Inferior parietal cortex (tissue), 1 donor: ENCODE results near the gene AGBL1.
A peak's percentile ranks its signal among the peaks of the same experiment; 100 is the strongest.
"Not testable (repeated sequence)": the region's sequence is repeated elsewhere in the genome, so short reads cannot be mapped to it uniquely, and the experiment has no call there.

Source experiments
- DNase-seq: peaks from one replicate; pipeline ENCODE4 v3.0.0-alpha.2; 2016; ENCODE audit errors: extremely low spot score

AGBL1 gene

GRCh38 chr15:86399041-86399954 lies 319.6 kb downstream of the AGBL1 start:
- DNase-seq: no peak

GRCh38 chr15:86403221-86403620 lies 323.6 kb downstream of the AGBL1 start:
- DNase-seq: no peak

GRCh38 chr15:86403914-86404583 lies 324.4 kb downstream of the AGBL1 start:
- DNase-seq: no peak

GRCh38 chr15:86408261-86408660 lies 328.6 kb downstream of the AGBL1 start:
- no peak for DNase-seq

- no peak for DNase-seq
Measured at GRCh38 chr15:86411916-86412315, 332.2 kb downstream of the AGBL1 start.

- DNase-seq: no peak
Measured at GRCh38 chr15:86413191-86413590, 333.5 kb downstream of the AGBL1 start.

DNA sequence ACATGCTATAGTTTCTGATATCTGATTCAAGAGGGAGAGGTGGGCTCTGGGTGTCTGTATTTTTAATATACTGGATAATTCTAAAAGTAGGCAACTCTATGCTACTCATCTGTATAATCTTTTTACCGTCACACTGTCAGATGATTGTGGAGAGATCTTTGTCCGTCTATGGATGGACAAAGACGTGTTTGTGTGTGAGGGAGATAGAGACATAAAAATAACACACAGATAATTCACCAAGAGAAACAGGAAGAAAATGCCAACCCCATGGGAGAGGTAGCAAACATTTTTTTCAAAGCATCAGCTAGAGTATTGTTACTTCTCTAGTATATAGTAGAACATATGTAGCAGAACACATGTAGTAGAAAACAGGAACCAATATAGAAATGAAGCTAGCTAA lies 346.1 kb downstream of the AGBL1 start:
- no peak for DNase-seq

GRCh38 chr15:86432861-86433260 lies 353.2 kb downstream of the AGBL1 start:
- DNase-seq: no peak

GRCh38 chr15:86433983-86434382 lies 354.3 kb downstream of the AGBL1 start:
- DNase-seq: no peak

DNA sequence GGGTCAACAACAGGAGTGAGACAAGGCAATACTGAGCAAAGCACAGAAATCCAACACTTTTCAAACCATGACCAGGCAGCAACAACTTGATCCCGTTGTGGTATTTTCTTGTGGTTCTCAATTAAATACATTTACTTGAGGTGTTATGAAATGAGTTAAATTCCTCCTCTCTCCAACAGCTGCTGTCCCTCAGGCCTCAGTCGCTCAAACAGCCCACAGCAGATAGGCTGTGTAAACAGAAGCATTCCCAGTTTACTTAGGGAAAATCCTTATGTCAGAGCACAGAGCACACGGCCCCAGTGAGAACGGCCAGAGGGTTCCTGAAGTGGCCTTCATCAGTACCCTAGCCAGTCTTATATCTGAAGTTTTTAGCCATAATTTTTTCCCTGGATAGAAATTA lies 359.9 kb downstream of the AGBL1 start:
- DNase-seq: no peak

DNA sequence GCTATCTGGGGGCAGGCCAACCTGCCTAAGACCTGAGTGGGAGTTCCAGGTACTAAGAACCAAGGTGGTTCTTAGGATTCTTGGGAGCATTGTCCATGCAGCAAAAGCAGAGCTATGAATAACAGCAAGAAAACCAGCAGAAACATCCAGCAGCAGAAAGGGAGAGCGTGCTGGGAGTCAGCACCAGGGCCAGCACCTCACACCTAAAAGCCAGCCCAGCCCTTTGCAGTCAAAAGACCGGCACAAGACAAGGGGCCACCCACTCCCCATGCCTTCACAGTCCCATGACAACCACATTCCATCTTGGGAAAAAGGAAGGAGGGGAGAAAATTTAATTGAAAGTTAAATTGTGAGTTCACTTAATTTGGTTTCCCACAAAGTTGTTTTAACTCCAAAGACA lies 364.9 kb downstream of the AGBL1 start:
- DNase-seq: no peak

GRCh38 chr15:86445579-86446252 lies 366.0 kb downstream of the AGBL1 start:
- DNase-seq: no peak

DNA sequence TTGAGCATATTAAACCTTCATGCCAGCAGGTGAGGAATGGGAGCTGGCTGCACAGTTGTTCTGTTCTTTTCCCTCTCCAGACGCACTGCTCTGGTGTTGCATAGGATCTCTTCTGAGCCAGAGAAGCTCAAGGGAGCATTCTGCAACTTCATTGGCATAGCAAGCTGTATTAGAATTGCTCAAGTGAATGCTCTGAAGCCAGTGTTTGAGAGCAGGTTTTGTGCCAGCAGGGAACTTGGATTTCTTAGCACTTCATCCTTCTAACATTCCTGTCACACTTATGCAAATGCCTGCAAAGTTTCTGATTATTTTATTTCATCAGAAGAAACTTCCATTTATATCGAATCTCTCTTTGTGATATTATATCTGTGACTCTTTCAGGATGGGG lies 366.6 kb downstream of the AGBL1 start:
- DNase-seq: no peak

DNA sequence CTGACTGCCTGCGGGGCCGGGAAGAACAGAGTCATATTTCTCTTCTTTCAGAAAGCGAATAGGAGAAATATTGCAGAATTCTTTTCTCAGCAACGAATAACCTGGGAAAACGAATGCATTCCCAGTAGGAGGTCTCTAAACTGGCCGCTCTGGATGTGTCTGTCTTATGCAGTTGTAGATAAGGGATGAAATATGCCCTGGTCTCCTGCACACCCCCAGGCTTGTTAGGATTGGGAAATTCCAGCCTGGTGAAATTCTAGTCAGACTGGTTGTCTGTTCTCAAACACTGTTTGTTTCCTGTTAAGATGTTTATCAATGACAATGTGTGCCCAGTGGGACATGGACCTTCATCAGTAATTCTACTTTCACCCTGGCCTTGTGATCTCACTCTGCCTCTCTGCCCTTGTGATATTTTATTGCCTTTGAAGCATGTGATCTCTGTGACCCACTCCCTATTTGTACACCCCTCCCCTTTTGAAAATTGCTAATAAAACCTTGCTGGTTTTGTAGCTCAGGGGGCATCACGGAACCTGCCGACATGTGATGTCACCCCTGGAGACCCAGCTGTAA lies 385.9 kb downstream of the AGBL1 start:
- DNase-seq: not testable (repeated sequence)

GRCh38 chr15:86481720-86482119 lies 402.0 kb downstream of the AGBL1 start:
- peak; percentile 38 for DNase-seq

GRCh38 chr15:86483936-86484335 lies 404.3 kb downstream of the AGBL1 start:
- DNase-seq: no peak

GRCh38 chr15:86488046-86488445 lies 408.4 kb downstream of the AGBL1 start:
- no peak for DNase-seq

DNA sequence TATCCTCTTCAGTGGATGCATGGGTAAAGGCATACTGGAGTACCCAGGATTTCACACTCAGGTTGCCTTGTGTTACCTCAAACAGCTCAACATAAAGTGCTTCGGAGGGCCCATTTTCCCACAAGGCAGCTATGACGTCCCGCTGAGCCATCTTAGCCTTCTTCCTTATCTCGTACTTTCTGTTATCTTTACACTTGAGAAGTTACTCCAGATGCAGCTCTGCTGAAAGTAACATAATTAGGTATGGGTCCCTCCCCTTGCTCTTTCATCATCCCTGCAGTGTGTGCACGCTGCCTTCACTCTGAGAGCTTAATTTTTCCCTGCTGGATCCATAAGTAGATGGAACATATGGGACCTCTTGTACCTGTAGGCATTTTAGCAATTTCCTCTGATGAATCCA lies 410.3 kb downstream of the AGBL1 start:
- no peak for DNase-seq

DNA sequence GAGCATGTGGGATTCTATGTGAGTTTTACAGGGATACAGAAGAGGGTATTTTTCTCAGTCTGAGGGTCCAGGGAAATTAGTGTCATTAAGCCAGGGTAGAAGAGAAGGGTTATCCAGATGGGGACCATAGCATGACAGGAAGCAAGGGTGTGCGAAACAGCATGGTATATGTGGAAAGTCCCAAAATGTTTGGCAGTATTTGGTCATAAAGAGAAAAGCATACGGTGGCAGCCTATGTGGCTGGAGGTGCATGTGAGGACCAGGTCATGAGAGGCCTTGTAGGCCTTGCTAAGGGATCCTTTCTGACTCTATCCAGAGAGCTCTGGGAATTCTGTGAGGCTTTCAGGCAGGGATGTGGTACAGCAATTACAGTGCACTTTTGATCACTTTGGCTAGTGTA lies 411.4 kb downstream of the AGBL1 start:
- DNase-seq: no peak

DNA sequence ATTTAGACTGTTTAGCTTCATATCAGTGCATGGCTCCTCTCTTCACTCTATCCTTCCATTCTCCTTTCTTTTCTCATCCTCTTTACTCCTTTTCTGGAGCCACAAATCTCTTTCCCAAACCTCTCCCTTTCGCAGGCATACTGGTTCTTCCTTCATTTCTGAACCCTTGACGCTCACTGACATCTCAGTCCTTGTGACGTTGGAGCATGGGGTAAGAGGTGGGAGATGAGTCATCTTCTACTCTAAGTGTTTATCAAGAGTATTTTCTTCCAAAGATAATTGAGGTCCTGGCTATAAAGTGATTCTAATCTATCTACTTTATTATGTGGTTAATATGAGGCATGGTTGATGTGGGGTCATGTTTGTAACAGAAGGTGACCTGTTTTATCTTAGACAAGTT lies 414.2 kb downstream of the AGBL1 start:
- DNase-seq: no peak

DNA sequence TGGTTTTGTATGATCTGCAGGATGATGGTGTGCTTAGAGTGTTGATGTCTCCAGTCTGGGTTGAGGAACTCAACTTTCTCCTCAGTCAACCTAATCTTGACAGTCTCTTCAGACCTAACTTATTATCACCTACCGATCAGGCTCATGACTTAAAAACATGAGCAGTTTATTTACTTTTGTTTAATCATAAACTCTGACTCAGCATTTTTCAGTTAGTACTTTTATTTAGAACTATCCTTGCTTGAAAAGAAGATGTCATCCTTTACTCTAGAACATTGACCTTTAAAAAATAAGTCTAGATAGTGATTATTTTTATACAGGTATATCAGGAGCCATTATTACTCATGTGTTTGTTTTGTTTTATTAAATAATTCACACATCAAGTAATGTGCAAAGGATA lies 414.8 kb downstream of the AGBL1 start:
- no peak for DNase-seq

DNA sequence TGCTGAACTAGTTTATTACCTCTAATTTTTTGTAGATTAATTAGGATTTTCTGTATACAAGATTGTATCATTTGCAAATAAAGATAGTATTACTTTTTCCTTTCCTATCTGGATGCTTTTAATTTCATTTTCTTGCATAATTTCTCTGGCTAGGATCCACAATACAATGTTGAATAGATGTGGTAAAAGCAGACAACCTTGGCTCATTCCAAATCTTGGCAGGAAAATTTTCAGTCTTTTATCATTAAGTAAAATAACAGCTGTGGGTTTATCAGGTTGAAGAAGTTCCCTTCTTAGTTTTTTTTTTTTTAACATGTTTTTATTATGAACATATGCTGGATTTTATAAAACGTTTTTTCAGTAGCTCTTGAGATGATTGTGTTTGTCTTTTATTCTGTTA lies 422.6 kb downstream of the AGBL1 start:
- DNase-seq: no peak
